Skin epidermis (tissue), 12 donors: Measurements from ENCODE around the gene ARL10.
A peak's percentile ranks its signal among the peaks of the same experiment; 100 is the strongest.

Source experiments
- H3K27ac ChIP-seq, 21 experiments: fragments of 200-600 bp; sonication (generic) in 11 of 21; one replicate each; pipeline ENCODE4 v1.5.0; 2020; ENCODE audit warnings: mild to moderate bottlenecking in 3 of 21, inconsistent platforms in 2 of 21, moderate library complexity in 2 of 21
- H3K4me3 ChIP-seq, 7 experiments: fragments of 200-600 bp; sonication (generic) in 2 of 7; one replicate each; pipeline ENCODE4 v1.5.0; 2020; ENCODE audit warnings: inconsistent platforms in 2 of 7, mild to moderate bottlenecking in 2 of 7, moderate library complexity in 1 of 7

The ARL10 gene

DNA sequence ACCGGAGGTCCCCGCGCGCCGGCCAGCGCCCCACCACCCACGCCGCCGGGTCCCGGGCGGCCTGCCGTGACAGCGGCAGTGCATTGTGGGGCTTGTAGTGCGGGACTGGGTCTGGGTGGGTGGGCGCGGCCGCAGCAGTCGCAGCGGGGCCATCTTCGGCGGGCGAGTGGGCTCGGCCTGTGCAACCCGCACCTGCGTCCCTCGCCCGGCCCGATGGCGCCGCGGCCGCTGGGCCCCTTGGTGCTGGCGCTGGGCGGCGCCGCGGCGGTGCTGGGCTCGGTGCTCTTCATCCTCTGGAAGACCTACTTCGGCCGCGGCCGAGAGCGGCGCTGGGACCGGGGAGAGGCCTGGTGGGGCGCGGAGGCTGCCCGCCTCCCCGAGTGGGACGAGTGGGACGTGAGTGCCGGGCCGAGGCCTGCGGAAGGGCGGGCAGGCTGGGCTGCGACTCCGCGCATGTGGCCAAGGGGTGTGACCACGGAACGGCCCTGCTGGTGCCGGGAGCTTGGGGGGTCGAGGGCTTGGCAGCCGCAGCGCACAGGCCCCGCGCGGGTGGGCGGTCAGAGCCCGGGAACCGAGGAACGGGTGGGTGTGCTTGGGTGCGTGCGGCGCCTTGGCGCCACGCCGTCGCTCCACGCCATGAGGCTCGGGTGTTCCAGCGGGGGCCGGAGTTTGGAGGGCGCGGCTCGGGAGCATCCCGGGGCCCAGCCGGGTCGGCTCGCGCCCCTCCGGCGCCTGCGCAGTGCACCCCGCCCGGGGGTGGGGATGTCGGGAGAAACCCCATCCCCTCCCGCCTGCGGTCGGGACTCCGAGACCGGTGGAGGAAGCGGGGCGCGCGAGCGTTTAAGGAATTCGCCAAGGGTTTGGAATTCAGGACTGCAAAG lies at the start of gene ARL10:
TSS of gene ARL10 (plus strand) at position 137 of the 881 bp plus-strand sequence. CDS start at position 214, 77 bp downstream.
- Histone ChIP-seq H3K4me3 (peak within 1 kb of the TSS; percentile 56 to 92 (median 79)), H3K27ac (peak within 1 kb of the TSS in 20 of 21 experiments; percentile 0 to 86 (median 76))

GRCh38 chr5:176317534-176318374 lies 47.5 kb upstream of the ARL10 start:
- Histone ChIP-seq H3K4me3 (no peak overlapping the region), H3K27ac (no peak overlapping the region)

GRCh38 chr5:176319827-176320554 lies 45.3 kb upstream of the ARL10 start:
- Histone ChIP-seq H3K4me3 (no peak overlapping the region), H3K27ac (no peak overlapping the region)

- no peak overlapping the region for H3K27ac ChIP-seq
These were observed 44.7 kb upstream of the ARL10 start for GRCh38 chr5:176320577-176320976.

GRCh38 chr5:176334031-176334770 lies 31.1 kb upstream of the ARL10 start:
- no peak overlapping the region for H3K27ac ChIP-seq
- no peak overlapping the region for H3K4me3 ChIP-seq

More at GRCh38 chr5:176320577-176320976, 44.7 kb upstream of the ARL10 start:
- H3K4me3 ChIP-seq = no peak overlapping the region

GRCh38 chr5:176337913-176338312 lies 27.4 kb upstream of the ARL10 start:
- Histone ChIP-seq H3K4me3 (no peak overlapping the region), H3K27ac (no peak overlapping the region)

- no peak overlapping the region for H3K4me3 ChIP-seq
- no peak overlapping the region for H3K27ac ChIP-seq
These were observed 26.0 kb upstream of the ARL10 start for GRCh38 chr5:176339304-176339703.

- H3K27ac ChIP-seq = no peak overlapping the region
- H3K4me3 ChIP-seq = no peak overlapping the region
These were observed 23.7 kb upstream of the ARL10 start for GRCh38 chr5:176341325-176342157.

- H3K4me3 ChIP-seq = no peak overlapping the region
These were observed 23.2 kb upstream of the ARL10 start for GRCh38 chr5:176342158-176342483.

GRCh38 chr5:176342766-176343458 lies 22.4 kb upstream of the ARL10 start:
- Histone ChIP-seq H3K4me3 (no peak overlapping the region), H3K27ac (no peak overlapping the region)

More at GRCh38 chr5:176342158-176342483, 23.2 kb upstream of the ARL10 start:
- H3K27ac ChIP-seq = no peak overlapping the region

- Histone ChIP-seq H3K27ac (no peak overlapping the region), H3K4me3 (no peak overlapping the region)
These were observed 14.9 kb upstream of the ARL10 start for GRCh38 chr5:176350416-176350815.

GRCh38 chr5:176352116-176352878 lies 13.0 kb upstream of the ARL10 start:
- H3K4me3 ChIP-seq = no peak overlapping the region
- no peak overlapping the region for H3K27ac ChIP-seq

GRCh38 chr5:176353533-176353932 lies 11.8 kb upstream of the ARL10 start:
- Histone ChIP-seq H3K27ac (no peak overlapping the region), H3K4me3 (no peak overlapping the region)

DNA sequence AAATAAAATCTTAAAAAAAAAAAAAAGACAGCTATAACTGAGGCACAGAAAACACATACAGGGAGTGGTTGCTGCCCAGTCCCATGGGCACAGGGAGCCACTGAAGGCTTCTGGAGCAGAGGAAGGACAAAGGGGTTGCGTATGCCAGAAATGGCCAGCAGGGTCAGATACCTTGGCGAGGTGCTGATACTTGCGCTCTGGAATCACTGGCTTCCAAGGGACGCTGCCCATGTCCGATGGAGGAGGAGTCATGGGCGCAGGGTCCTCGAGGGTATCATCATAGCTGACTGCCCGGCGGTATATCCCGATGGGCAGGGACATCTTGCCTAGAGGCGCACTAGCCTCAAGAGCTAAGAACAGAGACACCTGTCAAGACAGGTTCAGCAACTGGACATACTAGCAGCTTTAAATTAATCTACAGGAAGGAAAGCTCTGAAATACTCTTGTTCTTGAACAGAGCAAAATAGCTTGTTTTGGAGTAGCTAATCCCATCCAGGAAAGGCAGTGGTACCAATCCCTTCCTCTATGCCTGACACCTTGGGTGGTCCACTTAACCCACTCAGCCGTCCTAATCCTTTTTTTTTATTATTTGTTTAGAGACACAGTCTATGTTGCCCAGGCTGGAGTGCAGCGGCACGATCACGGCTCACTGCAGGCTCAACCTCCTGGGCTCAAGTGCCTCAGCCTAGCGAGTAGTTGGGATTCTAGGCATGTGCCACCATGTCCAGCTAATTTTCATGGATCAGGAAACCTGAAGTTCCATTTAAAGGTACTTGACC lies 9.7 kb upstream of the ARL10 start:
- Histone ChIP-seq H3K27ac (no peak overlapping the region), H3K4me3 (no peak overlapping the region)

- no peak overlapping the region for H3K4me3 ChIP-seq
These were observed 9.1 kb upstream of the ARL10 start for GRCh38 chr5:176356179-176356566.

GRCh38 chr5:176359658-176360057 lies 5.6 kb upstream of the ARL10 start:
- H3K27ac ChIP-seq = no peak overlapping the region
- no peak overlapping the region for H3K4me3 ChIP-seq

More at GRCh38 chr5:176356179-176356566, 9.1 kb upstream of the ARL10 start:
- H3K27ac ChIP-seq = no peak overlapping the region
